ENCODE measurements around the gene PLXNA2. TPM values are rescaled to one million over a fixed set of nuclear protein-coding genes. Genes with fewer than 3 reads are reported as not detected.

The PLXNA2 gene
- total RNA-seq, 1 experiment from 2014 or later = 0.89 TPM

GRCh38 chr1:208066583-208066982, 177.6 kb downstream of the PLXNA2 start:
- intact Hi-C loops (cut with micrococcal nuclease) = no loop called here
- DNase-seq (ENCODE audit: low read depth, low spot score) = no peak
- no peak for ATAC-seq
- Histone ChIP-seq H3K4me3 (replicated peaks in 1 of 2; ENCODE audit: low read depth in 1 of 2, low read length in 2 of 2) (no peak overlapping the region), H3K9me2 (ENCODE audit: insufficient read depth) (no peaks in the 10 kb centered on the region), H3K79me2 (ENCODE audit: insufficient read depth, low read length) (no peaks in the 10 kb centered on the region), H3K4me1 (ENCODE audit: control insufficient read depth in 1 of 2, insufficient read depth in 2 of 2, low read length in 2 of 2) (no peaks in the 10 kb centered on the region), H3K27ac (ENCODE audit: low read depth, low read length) (no peak overlapping the region), H4K20me1 (ENCODE audit: insufficient read depth) (no peaks in the 10 kb centered on the region), H3K9ac (ENCODE audit: low read length) (no peak overlapping the region), H2AFZ (ENCODE audit: low read depth, low read length, poor library complexity, severe bottlenecking) (no peak overlapping the region), H3K9me3 (ENCODE audit: control insufficient read depth in 1 of 2, insufficient read depth in 1 of 2, low read depth in 1 of 2, low read length in 2 of 2) (no peaks in the 10 kb centered on the region), H3K27me3 (ENCODE audit: insufficient read depth, low read length) (peaks cover 39% of the 10 kb centered on the region), H3K4me2 (ENCODE audit: low read length) (no peak overlapping the region), H3K36me3 (ENCODE audit: control insufficient read depth in 1 of 2, insufficient read depth in 2 of 2, low read length in 2 of 2) (no peaks in the 10 kb centered on the region)
- ChIA-PET CTCF (no interaction called here), RAD21 (ENCODE audit: low non-redundant PET in 1 of 2, low total read pairs in 2 of 2, uncharacterized antibody in 2 of 2, unreplicated experiment in 2 of 2) (no interaction called here), POLR2A (interaction anchor here (0.7 kb wide), 1 partner anchor 1238 kb away, joined by 4 read pairs; no protein-coding TSS in a partner anchor)
- BruUV-seq (replicated peaks) = no TSS peak
- TF ChIP-seq SRF (IDR thresholded peaks at IDR 0.05; ENCODE audit: low read depth) = no peak

- H3K36me3 ChIP-seq (ENCODE audit: control insufficient read depth in 1 of 2, insufficient read depth in 2 of 2, low read length in 2 of 2) = no peaks in the 10 kb centered on the region
- no peak for TF ChIP-seq ZFX (IDR thresholded peaks at IDR 0.05)
- TF ChIP-seq, protein P1, sequence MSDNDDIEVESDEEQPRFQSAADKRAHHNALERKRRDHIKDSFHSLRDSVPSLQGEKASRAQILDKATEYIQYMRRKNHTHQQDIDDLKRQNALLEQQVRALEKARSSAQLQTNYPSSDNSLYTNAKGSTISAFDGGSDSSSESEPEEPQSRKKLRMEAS (IDR thresholded peaks at IDR 0.05) = no peak
- TF ChIP-seq ELF1 (IDR thresholded peaks at IDR 0.05; ENCODE audit: borderline replicate concordance, low read depth) = no peak
- TF ChIP-seq TCF7L2 (IDR thresholded peaks at IDR 0.05; ENCODE audit: borderline replicate concordance, extremely low read depth, insufficient read depth, insufficient read length) = no peak
- TF ChIP-seq JUND (IDR thresholded peaks at IDR 0.05) = no peak
- no peak for TF ChIP-seq POLR2AphosphoS5 (IDR thresholded peaks at IDR 0.05; ENCODE audit: low read depth, low read length)
- TF ChIP-seq ZNF274 (IDR thresholded peaks at IDR 0.05; ENCODE audit: low read depth, low read length) = no peak
- TF ChIP-seq SP1 (IDR thresholded peaks at IDR 0.05; ENCODE audit: low read depth) = no peak
- TF ChIP-seq, protein P2, sequence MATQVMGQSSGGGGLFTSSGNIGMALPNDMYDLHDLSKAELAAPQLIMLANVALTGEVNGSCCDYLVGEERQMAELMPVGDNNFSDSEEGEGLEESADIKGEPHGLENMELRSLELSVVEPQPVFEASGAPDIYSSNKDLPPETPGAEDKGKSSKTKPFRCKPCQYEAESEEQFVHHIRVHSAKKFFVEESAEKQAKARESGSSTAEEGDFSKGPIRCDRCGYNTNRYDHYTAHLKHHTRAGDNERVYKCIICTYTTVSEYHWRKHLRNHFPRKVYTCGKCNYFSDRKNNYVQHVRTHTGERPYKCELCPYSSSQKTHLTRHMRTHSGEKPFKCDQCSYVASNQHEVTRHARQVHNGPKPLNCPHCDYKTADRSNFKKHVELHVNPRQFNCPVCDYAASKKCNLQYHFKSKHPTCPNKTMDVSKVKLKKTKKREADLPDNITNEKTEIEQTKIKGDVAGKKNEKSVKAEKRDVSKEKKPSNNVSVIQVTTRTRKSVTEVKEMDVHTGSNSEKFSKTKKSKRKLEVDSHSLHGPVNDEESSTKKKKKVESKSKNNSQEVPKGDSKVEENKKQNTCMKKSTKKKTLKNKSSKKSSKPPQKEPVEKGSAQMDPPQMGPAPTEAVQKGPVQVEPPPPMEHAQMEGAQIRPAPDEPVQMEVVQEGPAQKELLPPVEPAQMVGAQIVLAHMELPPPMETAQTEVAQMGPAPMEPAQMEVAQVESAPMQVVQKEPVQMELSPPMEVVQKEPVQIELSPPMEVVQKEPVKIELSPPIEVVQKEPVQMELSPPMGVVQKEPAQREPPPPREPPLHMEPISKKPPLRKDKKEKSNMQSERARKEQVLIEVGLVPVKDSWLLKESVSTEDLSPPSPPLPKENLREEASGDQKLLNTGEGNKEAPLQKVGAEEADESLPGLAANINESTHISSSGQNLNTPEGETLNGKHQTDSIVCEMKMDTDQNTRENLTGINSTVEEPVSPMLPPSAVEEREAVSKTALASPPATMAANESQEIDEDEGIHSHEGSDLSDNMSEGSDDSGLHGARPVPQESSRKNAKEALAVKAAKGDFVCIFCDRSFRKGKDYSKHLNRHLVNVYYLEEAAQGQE (IDR thresholded peaks at IDR 0.05; ENCODE audit: low read depth) = no peak
- TF ChIP-seq CBX3 (IDR thresholded peaks at IDR 0.05; ENCODE audit: low read depth) = no peak
- TF ChIP-seq YY1 (IDR thresholded peaks at IDR 0.05; ENCODE audit: extremely low read depth, insufficient replicate concordance, low read depth, low read length) = no peak
- no peak for TF ChIP-seq FOSL1 (IDR thresholded peaks at IDR 0.05; ENCODE audit: low read depth)
- no peak for TF ChIP-seq SRF (IDR thresholded peaks at IDR 0.05; ENCODE audit: low read depth)
- no peak for TF ChIP-seq EZH2 (IDR thresholded peaks at IDR 0.05)
- TF ChIP-seq POLR2A (IDR thresholded peaks at IDR 0.05; ENCODE audit: borderline replicate concordance, extremely low read depth, insufficient read depth, insufficient read length) = no peak
- TF ChIP-seq EGR1 (IDR thresholded peaks at IDR 0.05; ENCODE audit: low read depth) = no peak
- TF ChIP-seq, protein P3, sequence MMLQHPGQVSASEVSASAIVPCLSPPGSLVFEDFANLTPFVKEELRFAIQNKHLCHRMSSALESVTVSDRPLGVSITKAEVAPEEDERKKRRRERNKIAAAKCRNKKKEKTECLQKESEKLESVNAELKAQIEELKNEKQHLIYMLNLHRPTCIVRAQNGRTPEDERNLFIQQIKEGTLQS (IDR thresholded peaks at IDR 0.05) = no peak
- no peak for TF ChIP-seq SIN3A (IDR thresholded peaks at IDR 0.05; ENCODE audit: low read depth)
- no peak for TF ChIP-seq EZH2phosphoT487 (IDR thresholded peaks at IDR 0.05; ENCODE audit: borderline replicate concordance)
- no peak overlapping the region for H3K4me3 ChIP-seq (replicated peaks in 1 of 2; ENCODE audit: low read depth in 1 of 2, low read length in 2 of 2)
- ChIA-PET RAD21 (ENCODE audit: low non-redundant PET in 1 of 2, low total read pairs in 2 of 2, uncharacterized antibody in 2 of 2, unreplicated experiment in 2 of 2) (no interaction called here), POLR2A (no interaction called here), CTCF (no interaction called here)
- DNase-seq (ENCODE audit: low read depth, low spot score) (no peak), ATAC-seq (no peak)
- H3K27ac ChIP-seq (ENCODE audit: low read depth, low read length) = no peak overlapping the region
- H3K9ac ChIP-seq (ENCODE audit: low read length) = no peak overlapping the region
- H3K9me2 ChIP-seq (ENCODE audit: insufficient read depth) = no peaks in the 10 kb centered on the region
- BruUV-seq (replicated peaks) = no TSS peak
- peaks cover 46% of the 10 kb centered on the region for H3K27me3 ChIP-seq (ENCODE audit: insufficient read depth, low read length)
- no peaks in the 10 kb centered on the region for H4K20me1 ChIP-seq (ENCODE audit: insufficient read depth)
- intact Hi-C loops (cut with micrococcal nuclease) = no loop called here
- no peak overlapping the region for H3K4me2 ChIP-seq (ENCODE audit: low read length)
- H3K79me2 ChIP-seq (ENCODE audit: insufficient read depth, low read length) = no peaks in the 10 kb centered on the region
- H2AFZ ChIP-seq (ENCODE audit: low read depth, low read length, poor library complexity, severe bottlenecking) = no peak overlapping the region
- no peaks in the 10 kb centered on the region for H3K9me3 ChIP-seq (ENCODE audit: control insufficient read depth in 1 of 2, insufficient read depth in 1 of 2, low read depth in 1 of 2, low read length in 2 of 2)
- no peaks in the 10 kb centered on the region for H3K4me1 ChIP-seq (ENCODE audit: control insufficient read depth in 1 of 2, insufficient read depth in 2 of 2, low read length in 2 of 2)
Measured at GRCh38 chr1:208065862-208066261, 178.3 kb downstream of the PLXNA2 start.

Measured in HCT116 (cell line).